Smooth muscle cell of the brain vasculature (primary cell): ENCODE data around the gene LAMA5.

Source experiments
- DNase-seq: peaks from one replicate; pipeline ENCODE4 v3.0.0-alpha.2; 2012; ENCODE audit warnings: low read depth, low spot score

Gene LAMA5

GRCh38 chr20:62367136-62367632 is at the start of gene LAMA5:
Gene LAMA5, minus strand, starts transcription at chr20:62367312. Its CDS starts 67 bp downstream, at chr20:62367245.
- DNase-seq, result no peak

DNA sequence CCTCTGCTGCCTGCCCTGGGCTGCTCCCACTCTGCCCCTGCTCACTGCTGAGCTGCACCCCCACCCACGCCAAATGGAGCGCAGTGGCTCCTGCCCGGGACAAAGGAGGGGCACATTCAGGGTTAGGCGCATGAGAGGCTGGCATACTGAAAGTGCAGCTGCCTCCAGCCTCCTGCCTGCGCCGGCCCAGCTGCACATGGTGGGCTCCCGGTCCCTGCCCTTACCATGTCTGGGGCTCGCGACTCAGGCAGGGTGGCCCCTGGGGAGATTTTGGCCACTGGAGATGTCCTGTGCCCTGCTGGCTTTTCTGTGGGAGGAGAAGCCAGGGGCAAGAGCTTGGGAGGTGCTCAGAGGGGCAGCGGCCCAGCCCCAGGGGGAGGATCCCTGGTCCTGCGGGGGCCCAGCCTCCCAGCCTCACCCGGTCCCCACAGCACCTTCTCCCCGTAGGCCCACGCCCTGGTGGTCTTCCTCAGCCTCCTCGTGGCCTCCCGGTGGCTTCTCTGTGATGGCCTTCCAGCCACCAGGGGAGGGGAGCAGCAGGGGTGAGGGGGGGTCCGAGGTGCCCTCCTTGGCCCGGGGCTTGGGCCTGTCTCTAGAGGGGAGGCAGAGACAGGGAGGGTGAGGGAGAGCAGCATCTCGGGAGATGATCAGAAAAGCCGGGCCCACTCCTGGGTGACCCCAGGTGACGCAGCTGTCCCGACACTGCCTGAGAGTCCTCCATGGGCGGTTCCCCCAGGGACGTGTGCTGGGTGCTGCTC is 48.4 kb upstream of the LAMA5 start:
- DNase-seq, result no peak

GRCh38 chr20:62413896-62414481 is 46.9 kb upstream of the LAMA5 start:
- no peak for DNase-seq

DNA sequence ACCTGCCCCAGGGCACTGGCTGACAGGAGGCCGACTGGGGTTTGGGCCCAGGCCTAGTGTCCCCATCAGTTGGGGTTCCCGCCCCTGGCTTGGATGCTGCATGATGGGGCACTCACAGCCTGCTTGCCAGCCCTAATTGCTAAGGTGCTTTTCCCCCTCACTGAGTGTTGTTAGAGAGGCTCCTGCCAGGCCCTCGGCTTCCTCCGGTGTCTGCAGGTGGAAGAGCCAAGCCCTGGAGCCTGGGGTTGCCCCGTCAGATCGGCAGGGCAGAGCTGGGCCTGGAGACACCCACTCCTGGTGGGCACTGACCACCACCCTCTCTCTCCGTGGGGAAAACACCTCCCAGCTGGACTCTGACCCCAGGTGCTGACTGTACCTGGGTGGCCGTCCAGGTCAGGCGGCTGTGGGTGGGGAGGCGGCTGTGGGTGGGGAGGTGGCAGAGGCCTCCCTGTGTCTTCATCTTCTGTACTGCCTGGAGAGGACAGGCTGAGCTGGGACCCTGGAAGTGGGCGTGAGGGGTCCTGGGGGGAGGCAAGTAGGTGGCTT is 46.0 kb upstream of the LAMA5 start:
- no peak for DNase-seq

DNA sequence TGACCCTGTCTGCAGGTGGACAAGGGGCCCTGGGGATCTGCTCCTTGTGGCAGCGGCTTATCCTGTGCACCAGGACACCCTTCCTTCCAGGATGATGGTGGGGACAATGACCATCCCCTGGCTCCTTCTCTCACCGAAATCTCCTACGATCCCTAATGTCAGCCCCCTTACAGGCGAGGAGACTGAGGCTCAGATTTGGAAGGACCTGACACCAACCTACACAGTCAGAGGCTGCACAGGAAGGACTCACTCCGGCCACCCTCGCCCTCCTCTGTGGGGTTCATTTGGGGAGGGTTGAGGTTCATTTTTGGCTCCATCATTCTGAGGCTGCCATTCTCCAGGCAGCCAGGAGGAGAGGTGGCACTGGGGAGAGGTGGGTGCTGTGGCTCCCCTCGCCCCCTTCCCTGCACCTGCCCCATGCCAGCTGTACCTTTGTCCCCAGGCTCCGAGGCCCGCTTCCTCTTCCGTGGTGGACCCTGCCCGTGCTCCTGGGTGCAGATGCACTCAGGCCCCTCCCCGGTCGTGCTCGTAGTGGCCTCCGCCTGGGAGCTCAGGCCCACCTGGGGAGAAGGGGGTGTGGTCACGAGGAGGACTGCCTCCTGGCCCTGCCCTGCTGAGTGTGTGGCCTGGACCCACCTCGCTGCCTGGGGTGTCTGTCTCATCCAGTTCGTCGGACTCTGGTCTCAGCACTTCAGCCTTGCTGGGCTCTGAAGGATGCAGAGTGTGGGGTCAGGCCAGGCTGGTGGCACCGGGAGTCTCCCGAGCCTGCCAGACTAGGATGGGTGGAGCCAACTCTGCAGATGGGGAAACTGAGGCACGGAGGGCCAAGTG is 45.3 kb upstream of the LAMA5 start:
- no peak for DNase-seq

GRCh38 chr20:62411479-62412193 is 44.5 kb upstream of the LAMA5 start:
- no peak for DNase-seq

DNA sequence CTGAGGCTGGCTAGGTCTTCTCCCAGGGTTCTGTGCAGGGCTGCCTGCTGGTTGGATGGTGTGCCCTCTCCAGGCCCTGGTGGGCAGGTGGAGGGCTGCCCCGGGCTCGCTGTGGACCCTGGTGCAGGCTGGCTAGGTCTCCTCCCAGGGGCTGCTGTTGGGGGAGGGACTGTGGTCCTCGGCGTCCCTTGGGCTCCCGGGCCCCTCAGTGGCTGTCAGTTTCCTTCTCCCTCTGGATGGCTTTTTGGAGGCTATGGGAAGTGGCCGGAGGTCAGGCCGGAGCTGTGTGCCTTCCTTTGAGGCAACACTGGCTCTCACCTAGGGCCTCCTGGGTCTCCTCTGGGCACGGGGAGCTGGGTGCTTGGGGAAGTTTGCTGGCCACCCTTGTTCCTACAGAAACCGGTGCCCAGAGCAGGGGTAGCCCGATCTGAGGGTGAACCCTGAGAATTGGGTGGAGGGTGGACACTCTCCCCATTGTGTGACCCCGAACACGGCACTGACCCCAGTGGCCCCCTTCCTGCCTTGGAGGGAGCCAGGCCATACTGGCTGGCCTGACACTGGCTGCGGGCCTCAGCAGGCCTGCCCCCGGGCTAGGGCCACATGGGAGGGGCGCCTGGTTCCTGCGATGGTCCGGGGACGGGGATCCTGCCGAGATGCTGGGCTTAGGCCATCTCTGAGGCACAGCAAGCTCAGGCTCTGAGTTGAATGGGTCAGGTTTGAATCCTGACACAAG is 43.8 kb upstream of the LAMA5 start:
- DNase-seq, result no peak

GRCh38 chr20:62409931-62410745 is 43.0 kb upstream of the LAMA5 start:
- no peak for DNase-seq

DNA sequence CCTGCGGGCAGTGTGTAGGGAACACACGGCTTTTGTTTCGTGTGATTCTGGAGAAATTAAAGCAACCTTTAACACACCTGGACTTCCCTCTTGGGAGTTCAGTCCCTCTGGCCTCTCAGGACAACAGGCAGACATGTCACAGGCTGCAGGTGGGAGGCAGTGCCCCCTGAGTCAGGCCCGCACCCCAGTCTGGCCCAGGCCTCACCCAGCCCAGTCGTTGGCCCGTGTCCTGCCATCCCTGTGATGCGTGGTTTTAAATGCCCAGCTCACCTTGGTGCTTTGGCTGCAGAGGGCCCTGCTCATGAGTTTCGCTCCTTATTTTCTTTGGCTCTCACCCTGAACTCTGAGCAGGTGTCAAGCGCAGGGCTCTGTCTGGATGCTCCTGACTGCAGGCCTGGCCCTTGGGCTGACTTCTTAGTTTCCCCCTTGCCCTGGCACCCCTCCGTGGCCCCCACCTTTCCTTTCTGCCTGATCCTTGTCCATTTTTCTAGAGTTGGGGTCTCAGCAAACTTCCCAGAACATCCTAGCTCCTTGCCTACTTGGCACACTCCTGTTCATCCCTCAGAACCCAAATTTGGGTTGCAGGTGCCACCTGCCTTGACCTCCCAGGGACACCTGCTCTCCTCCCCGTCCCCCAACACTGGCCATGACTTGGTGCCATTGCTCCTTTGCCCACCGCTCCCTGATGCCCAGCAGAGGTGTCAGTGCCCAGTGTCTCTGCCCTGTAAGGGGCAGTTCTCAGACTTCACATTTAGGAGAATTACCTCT is 42.2 kb upstream of the LAMA5 start:
- DNase-seq, result no peak

DNA sequence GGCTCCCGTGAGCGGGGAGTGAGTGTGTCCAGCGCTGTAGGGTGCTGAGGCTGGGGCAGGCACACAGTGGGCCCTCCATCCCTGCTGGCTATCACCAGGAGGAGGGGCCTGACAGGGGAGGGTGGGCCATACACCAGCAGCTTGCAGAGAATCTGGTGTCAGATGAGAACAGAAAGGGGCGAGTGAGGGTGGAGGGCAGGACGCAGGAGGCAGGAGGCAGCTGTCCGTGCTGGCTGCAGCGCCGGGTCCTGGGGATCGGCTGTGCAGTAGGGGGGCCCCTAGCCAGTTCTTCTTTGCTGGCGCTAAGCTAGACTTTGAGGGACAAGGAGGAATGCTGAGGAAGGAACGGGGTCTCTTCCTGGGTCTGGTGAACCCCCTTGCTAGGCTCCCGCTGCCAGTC is 41.5 kb upstream of the LAMA5 start:
- no peak for DNase-seq

DNA sequence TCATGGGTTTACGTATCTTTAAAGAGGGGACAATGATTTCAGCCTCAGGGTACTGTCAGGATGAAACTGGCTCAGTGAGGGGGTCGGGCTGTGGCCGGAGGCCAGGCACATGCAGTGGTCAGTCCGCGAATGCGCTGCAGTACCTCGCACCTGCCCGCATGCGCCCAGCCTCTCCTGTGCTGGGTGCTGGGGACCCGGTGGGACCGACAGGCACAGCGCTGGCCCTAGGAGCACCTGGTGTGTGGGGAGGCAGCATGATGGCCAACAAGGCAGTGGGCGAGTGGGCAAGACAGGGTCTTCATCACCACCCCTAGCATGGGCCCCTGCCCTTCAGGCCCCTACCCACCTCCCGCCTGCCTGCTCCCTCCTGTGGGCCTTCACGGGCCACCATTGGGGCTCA is 40.9 kb upstream of the LAMA5 start:
- no peak for DNase-seq

DNA sequence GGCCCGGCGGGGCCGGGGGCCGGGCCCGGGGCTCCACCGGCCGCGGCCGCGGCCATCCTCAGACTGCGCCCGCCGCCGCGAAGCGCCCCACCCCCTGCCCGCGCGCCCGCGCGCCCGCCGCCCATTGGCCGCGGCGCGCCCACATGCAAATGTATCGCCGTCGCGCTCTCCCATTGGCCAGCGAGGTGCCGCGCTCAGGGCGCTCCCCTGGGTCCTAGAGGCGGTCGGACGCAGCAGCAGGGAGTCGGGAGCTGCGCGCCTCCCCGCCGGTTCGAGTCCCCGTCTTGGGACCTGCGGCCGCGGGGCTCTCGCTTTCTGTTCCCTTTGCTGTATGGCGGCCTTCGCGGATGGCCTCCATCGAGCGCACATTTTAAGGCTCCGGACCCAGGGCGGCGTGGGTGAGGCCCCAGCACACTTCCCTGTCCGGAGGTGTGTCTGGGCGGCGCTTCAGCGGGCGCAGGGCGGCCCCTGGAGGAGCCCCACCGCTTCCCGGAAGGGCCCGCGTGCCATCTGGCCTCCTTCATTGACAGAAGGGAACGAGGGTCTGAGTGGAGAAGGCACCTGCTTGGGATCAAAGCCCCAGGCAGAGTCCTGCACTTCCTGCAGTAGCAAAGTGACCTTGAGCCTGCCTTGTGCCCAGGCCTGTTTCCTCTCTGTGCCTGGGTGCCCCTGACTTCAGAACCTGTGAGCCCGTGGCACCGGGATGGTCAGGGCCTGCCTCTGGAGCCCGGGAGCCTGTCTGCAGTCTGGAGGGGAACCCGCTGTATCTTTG is 40.3 kb upstream of the LAMA5 start, which contains the start of gene CABLES2:
Gene CABLES2, minus strand, starts transcription at position 65 of the 772 bp plus-strand sequence. Its CDS starts 9 bp downstream, at position 56.
- DNase-seq, result peak; percentile 73

- DNase-seq, result no peak
Observed at GRCh38 chr20:62406635-62407176, 39.6 kb upstream of the LAMA5 start.

DNA sequence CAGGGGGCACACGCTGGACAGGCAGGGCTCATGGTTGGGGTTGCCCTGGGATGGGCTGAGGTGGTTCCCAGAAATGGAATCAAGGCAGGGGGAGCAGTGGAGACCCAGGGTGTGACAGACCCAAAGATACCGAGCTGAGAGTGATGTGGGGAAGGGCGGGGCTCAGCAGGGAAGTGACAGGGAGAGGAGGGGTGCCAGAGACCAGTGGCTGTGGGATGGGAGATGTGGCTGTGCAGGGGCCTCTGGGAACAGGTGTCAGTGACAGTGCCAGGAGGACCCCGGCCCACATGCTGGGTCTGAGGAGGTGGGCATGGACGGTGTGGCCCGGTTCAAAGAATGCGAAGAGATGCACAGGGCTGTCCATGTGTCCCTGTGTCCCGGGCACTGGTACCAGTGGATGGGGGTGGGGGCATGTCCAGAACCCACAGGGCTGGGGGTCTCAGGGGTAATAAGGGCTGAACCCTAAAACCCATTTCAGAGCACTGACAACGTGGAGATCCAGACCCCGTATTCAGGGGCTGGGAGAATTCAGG is 38.9 kb upstream of the LAMA5 start:
- no peak for DNase-seq

- no peak for DNase-seq
Observed at GRCh38 chr20:62405108-62405980, 38.2 kb upstream of the LAMA5 start.

DNA sequence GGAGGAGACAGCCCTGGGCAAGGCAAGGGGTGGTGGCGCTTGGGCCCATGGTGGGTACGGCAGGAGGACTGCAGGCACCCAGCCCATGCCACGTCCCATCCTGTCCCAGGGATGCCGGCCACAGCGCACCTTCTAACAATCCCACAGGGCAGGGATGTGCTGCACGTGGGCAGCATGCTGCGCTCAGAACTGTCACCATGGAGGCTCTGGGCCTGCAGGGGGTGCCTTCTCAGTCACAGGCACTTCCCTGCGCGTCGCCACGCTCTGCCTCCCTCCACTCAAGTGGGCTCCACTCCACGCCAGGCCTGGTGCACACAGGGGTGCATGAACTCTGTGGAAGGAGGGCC is 37.6 kb upstream of the LAMA5 start:
- DNase-seq, result no peak
